K562 (cell line): ENCODE data around the gene TTC38. TPM values are rescaled to one million over a fixed set of nuclear protein-coding genes. Genes with fewer than 3 reads are reported as not detected.

ENCODE experiments used
- CTCFL ChIP-seq: IDR thresholded peaks from 2 replicates; pipeline ENCODE4 v1.6.1; 2011; ENCODE audit warnings: borderline replicate concordance, low read depth, mild to moderate bottlenecking, moderate library complexity, low read length; ENCODE audit not compliant: insufficient read depth, poor library complexity, severe bottlenecking
- NCOR1 ChIP-seq: fragments of 450-650 bp; IDR thresholded peaks from 2 replicates; pipeline ENCODE4 v1.6.1; 2016; ENCODE audit warnings: mild to moderate bottlenecking, moderate library complexity
- PATZ1 ChIP-seq: fragments of 250-450 bp; sonication (Bioruptor Pico); IDR thresholded peaks from 2 replicates; pipeline ENCODE4 v1.5.0; 2020; ENCODE audit warnings: mild to moderate bottlenecking, borderline replicate concordance
- ZNF134 ChIP-seq: fragments of 250-450 bp; sonication (Bioruptor Pico); conservative IDR thresholded peaks from 2 replicates; pipeline ENCODE4 v1.4.0; 2020
- ZNF398 ChIP-seq: fragments of 250-450 bp; sonication (Bioruptor Pico); IDR thresholded peaks from 2 replicates; pipeline ENCODE4 v1.8.0; 2021; ENCODE audit warnings: moderate library complexity, mild to moderate bottlenecking, inconsistent platforms
- polyA plus RNA-seq, 8 experiments: library from polyadenylated mRNA; depleted of rRNA in 4 of 8; stranded (reverse) in 5 of 8; unstranded in 3 of 8; fragments of >200 nt; fragmentation: Nextera tagmentation in 2 of 8; fragmentation: Illumina TruSeq in 1 of 8; extraction: Ambion mirVana in 2 of 8; extraction: Trizol in 1 of 8; gene quantifications; 2 replicates each; pipeline versions ENCODE4 v1.2.1 to v1.2.3, GENCODE V29; 2011 to 2014; ENCODE audit warnings: inconsistent platforms in 1 of 8, missing spikeins in 1 of 8
- total RNA-seq, 7 experiments: library from RNA; depleted of rRNA in 6 of 7; stranded (reverse); fragments of >200 nt in 6 of 7; fragmentation: Illumina TruSeq in 2 of 7; extraction: Trizol in 2 of 7; gene quantifications; 2 replicates each; pipeline versions ENCODE4 v1.2.1 to v1.2.3, GENCODE V29; 2011 to 2021; ENCODE audit warnings: low replicate concordance in 1 of 7

Gene TTC38
- total and polyA plus RNA-seq, 9 of the 15 experiments (the other 6 are each of a cell fraction or from before 2014, with no cell fraction given) = 0.84 to 28.4 (median 18.1) TPM

- TF ChIP-seq CTCFL (no peak), NCOR1 (no peak), ZNF398 (no peak), ZNF134 (no peak), PATZ1 (CRISPR knock-in tag) (no peak)
Measured at GRCh38 chr22:46251816-46252380, 15.9 kb upstream of the TTC38 start (continued).
